ENCODE measurements around the gene PRR3. TPM values are rescaled to one million over a fixed set of nuclear protein-coding genes. Genes with fewer than 3 reads are reported as not detected.

The PRR3 gene
- total and polyA plus RNA-seq, 2 of the 4 experiments (the other 2 are of a cell fraction): 7.2 to 17.3 TPM

Small RNAs within 50 kb of the gene (microRNA-seq; reads per million reads assigned to microRNA genes)
- 104 to 900 reads per million in 2 experiments for gene MIR877 (ENCODE audit: insufficient read depth in 1 of 2, insufficient read length in 1 of 2, unreplicated experiment in 1 of 2)

Small RNAs within 50 kb of the gene (small RNA-seq; reads per million reads assigned to genes)
- 0.04 to 10.2 (median 1.1) reads per million in 5 experiments for gene MIR877

Other genes with a start within 250 kb of the PRR3 start
- 9.4 and 10.0 TPM in 2 replicates for gene TRIM39, start 230.4 kb upstream of the PRR3 start, total RNA-seq (2012; rRNA removed)
- gene TRIM39, start 230.4 kb upstream of the PRR3 start, polyA plus RNA-seq (2012; rRNA removed): 6.7 and 7.5 TPM in 2 replicates
- gene RPP21, start 212.1 kb upstream of the PRR3 start, total RNA-seq (2012; rRNA removed): 20.6 and 28.9 TPM in 2 replicates
- 79.1 and 96.7 TPM in 2 replicates for gene RPP21, start 212.1 kb upstream of the PRR3 start, polyA plus RNA-seq (2012; rRNA removed)
- gene HLA-E, start 67.8 kb upstream of the PRR3 start, total RNA-seq (2012; rRNA removed): 84.8 and 85.8 TPM in 2 replicates
- 83.6 and 91.4 TPM in 2 replicates for gene HLA-E, start 67.8 kb upstream of the PRR3 start, polyA plus RNA-seq (2012; rRNA removed)
- gene GNL1, start 806 bp upstream of the PRR3 start, total RNA-seq (2012; rRNA removed): 33.9 and 40.5 TPM in 2 replicates
- gene GNL1, start 806 bp upstream of the PRR3 start, polyA plus RNA-seq (2012; rRNA removed): 43.7 and 44.0 TPM in 2 replicates
- gene ABCF1, start 14.1 kb downstream of the PRR3 start, total RNA-seq (2012; rRNA removed): 47.5 and 48.6 TPM in 2 replicates
- 35.8 and 39.1 TPM in 2 replicates for gene ABCF1, start 14.1 kb downstream of the PRR3 start, polyA plus RNA-seq (2012; rRNA removed)
- 16.1 and 18.8 TPM in 2 replicates for gene PPP1R10, start 59.9 kb downstream of the PRR3 start, total RNA-seq (2012; rRNA removed)
- gene PPP1R10, start 59.9 kb downstream of the PRR3 start, polyA plus RNA-seq (2012; rRNA removed): 21.2 TPM in 2 replicates
- gene MRPS18B, start 60.5 kb downstream of the PRR3 start, total RNA-seq (2012; rRNA removed): 71.7 and 82.3 TPM in 2 replicates
- 51.2 and 59.8 TPM in 2 replicates for gene MRPS18B, start 60.5 kb downstream of the PRR3 start, polyA plus RNA-seq (2012; rRNA removed)
- gene ATAT1, start 69.6 kb downstream of the PRR3 start, total RNA-seq (2012; rRNA removed): 3.3 and 5.6 TPM in 2 replicates
- gene ATAT1, start 69.6 kb downstream of the PRR3 start, polyA plus RNA-seq (2012; rRNA removed): 13.2 and 15.5 TPM in 2 replicates
- gene C6orf136, start 89.8 kb downstream of the PRR3 start, total RNA-seq (2012; rRNA removed): 1.1 and 1.4 TPM in 2 replicates
- 11.7 and 12.8 TPM in 2 replicates for gene C6orf136, start 89.8 kb downstream of the PRR3 start, polyA plus RNA-seq (2012; rRNA removed)
- 43.9 and 48.4 TPM in 2 replicates for gene DHX16, start 115.7 kb downstream of the PRR3 start, total RNA-seq (2012; rRNA removed)
- 47.9 and 48.3 TPM in 2 replicates for gene DHX16, start 115.7 kb downstream of the PRR3 start, polyA plus RNA-seq (2012; rRNA removed)
- 31.9 and 32.8 TPM in 2 replicates for gene PPP1R18, start 129.3 kb downstream of the PRR3 start, total RNA-seq (2012; rRNA removed)
- gene PPP1R18, start 129.3 kb downstream of the PRR3 start, polyA plus RNA-seq (2012; rRNA removed): 129 and 134 TPM in 2 replicates
- gene NRM, start 133.7 kb downstream of the PRR3 start, total RNA-seq (2012; rRNA removed): 1.7 and 2.2 TPM in 2 replicates
- gene NRM, start 133.7 kb downstream of the PRR3 start, polyA plus RNA-seq (2012; rRNA removed): 27.0 and 29.1 TPM in 2 replicates
- 3.6 and 4.5 TPM in 2 replicates for gene MDC1, start 160.0 kb downstream of the PRR3 start, total RNA-seq (2012; rRNA removed)
- gene MDC1, start 160.0 kb downstream of the PRR3 start, polyA plus RNA-seq (2012; rRNA removed): 12.1 and 12.4 TPM in 2 replicates
- gene TUBB, start 163.1 kb downstream of the PRR3 start, total RNA-seq (2012; rRNA removed): 1,207 and 1,401 TPM in 2 replicates
- gene TUBB, start 163.1 kb downstream of the PRR3 start, polyA plus RNA-seq (2012; rRNA removed): 2,004 and 2,008 TPM in 2 replicates
- gene FLOT1, start 185.4 kb downstream of the PRR3 start, total RNA-seq (2012; rRNA removed): 96.2 and 104 TPM in 2 replicates
- 161 and 162 TPM in 2 replicates for gene FLOT1, start 185.4 kb downstream of the PRR3 start, polyA plus RNA-seq (2012; rRNA removed)
- gene IER3, start 187.3 kb downstream of the PRR3 start, total RNA-seq (2012; rRNA removed): 38.4 and 65.8 TPM in 2 replicates
- gene IER3, start 187.3 kb downstream of the PRR3 start, polyA plus RNA-seq (2012; rRNA removed): 159 and 163 TPM in 2 replicates